GM23338 (cell line): ENCODE data around the gene GPR37. TPM values are rescaled to one million over a fixed set of nuclear protein-coding genes. Genes with fewer than 3 reads are reported as not detected.

Experiments
- ATAC-seq: fragments of 200-7000 bp; cut with Tn5 transposase; 3 replicates; pipeline ENCODE4 v1.9.1; 2020
- DNase-seq: peaks from one replicate; pipeline ENCODE4 v3.0.0-alpha.2; 2015; ENCODE audit warnings: low spot score
- H2AFZ ChIP-seq: fragments of 200-600 bp; sonication (generic); 2 replicates; pipeline ENCODE4 v1.8.0; 2016; ENCODE audit warnings: antibody characterized with exemption, mild to moderate bottlenecking, moderate library complexity
- H3F3A ChIP-seq: fragments of 200-600 bp; sonication (generic); replicated peaks from 2 replicates; pipeline ENCODE4 v1.8.0; 2017; ENCODE audit warnings: antibody characterized with exemption, mixed run types, low read depth
- H3K27ac ChIP-seq: fragments of 200-600 bp; sonication (generic); 2 replicates; pipeline ENCODE4 v1.6.1; 2016; ENCODE audit warnings: low read depth
- H3K27me3 ChIP-seq: fragments of 200-600 bp; sonication (generic); 2 replicates; pipeline ENCODE4 v1.8.0; 2016; ENCODE audit warnings: mild to moderate bottlenecking, mixed run types, moderate library complexity; ENCODE audit not compliant: insufficient read depth
- H3K36me3 ChIP-seq: fragments of 200-600 bp; sonication (generic); 2 replicates; pipeline ENCODE4 v1.8.0; 2016; ENCODE audit warnings: mild to moderate bottlenecking; ENCODE audit not compliant: insufficient read depth
- H3K4me1 ChIP-seq: fragments of 200-600 bp; sonication (generic); 2 replicates; pipeline ENCODE4 v1.8.0; 2016; ENCODE audit warnings: mild to moderate bottlenecking, moderate library complexity; ENCODE audit not compliant: insufficient read depth
- H3K4me2 ChIP-seq: fragments of 200-600 bp; sonication (generic); 2 replicates; pipeline ENCODE4 v1.7.1; 2017; ENCODE audit warnings: mixed run types
- H3K4me3 ChIP-seq: fragments of 200-600 bp; sonication (generic); 2 replicates; pipeline ENCODE4 v1.6.1; 2016; ENCODE audit warnings: mixed run types
- H3K79me2 ChIP-seq: fragments of 200-600 bp; sonication (generic); replicated peaks from 2 replicates; pipeline ENCODE4 v1.8.0; 2017; ENCODE audit warnings: mild to moderate bottlenecking; ENCODE audit not compliant: insufficient read depth
- H3K9me2 ChIP-seq: fragments of 200-600 bp; sonication (generic); 2 replicates; pipeline ENCODE4 v1.8.0; 2017; ENCODE audit not compliant: insufficient read depth
- H4K20me1 ChIP-seq: fragments of 200-600 bp; sonication (generic); replicated peaks from 2 replicates; pipeline ENCODE4 v1.8.0; 2017; ENCODE audit warnings: mild to moderate bottlenecking; ENCODE audit not compliant: insufficient read depth
- H3K27ac Mint-ChIP-seq: 2 replicates; pipeline ENCODE4 v1.8.0; 2020; ENCODE audit warnings: inconsistent platforms, mild to moderate bottlenecking, moderate library complexity, mixed read lengths
- H3K27me3 Mint-ChIP-seq: 3 replicates; pipeline ENCODE4 v1.8.0; 2022; ENCODE audit warnings: low read depth, mild to moderate bottlenecking, moderate library complexity, mixed read lengths, inconsistent platforms; ENCODE audit not compliant: insufficient read depth, poor library complexity
- H3K36me3 Mint-ChIP-seq: 3 replicates; pipeline ENCODE4 v1.8.0; 2021; ENCODE audit warnings: low read depth, mild to moderate bottlenecking, inconsistent platforms, moderate library complexity, mixed read lengths
- H3K4me1 Mint-ChIP-seq: 3 replicates; pipeline ENCODE4 v1.8.0; 2020; ENCODE audit warnings: mild to moderate bottlenecking, inconsistent platforms, mixed read lengths
- H3K4me3 Mint-ChIP-seq: 3 replicates; pipeline ENCODE4 v1.8.0; 2021; ENCODE audit warnings: moderate library complexity, mild to moderate bottlenecking, inconsistent platforms, mixed read lengths
- H3K9me3 Mint-ChIP-seq: 3 replicates; pipeline ENCODE4 v1.8.0; 2020; ENCODE audit warnings: moderate library complexity, mild to moderate bottlenecking, inconsistent platforms, mixed read lengths
- CREB1 ChIP-seq: fragments of 250-450 bp; sonication (Bioruptor Pico); IDR thresholded peaks from 2 replicates; pipeline ENCODE4 v1.5.0; 2020; ENCODE audit warnings: low read depth, mild to moderate bottlenecking, moderate library complexity
- EZH2 ChIP-seq: fragments of 200-600 bp; sonication (generic); IDR thresholded peaks from one replicate; pipeline ENCODE4 v1.8.0; 2017; ENCODE audit warnings: antibody characterized with exemption, mild to moderate bottlenecking, low read depth; ENCODE audit not compliant: unreplicated experiment
- EZH2phosphoT487 ChIP-seq: fragments of 200-600 bp; sonication (generic); IDR thresholded peaks from one replicate; pipeline ENCODE4 v1.8.1; 2018; ENCODE audit warnings: antibody characterized with exemption; ENCODE audit not compliant: unreplicated experiment
- JUNB ChIP-seq: IDR thresholded peaks from one replicate; pipeline ENCODE4 v1.6.1; 2016; ENCODE audit warnings: antibody characterized with exemption; ENCODE audit not compliant: unreplicated experiment
- NANOG ChIP-seq: IDR thresholded peaks from 2 replicates; pipeline ENCODE4 v1.6.1; 2016; ENCODE audit warnings: antibody characterized with exemption, borderline replicate concordance
- POLR2AphosphoS5 ChIP-seq: IDR thresholded peaks from 2 replicates; pipeline ENCODE4 v1.6.1; 2016; ENCODE audit warnings: antibody characterized with exemption, low read depth
- STAT1 ChIP-seq: IDR thresholded peaks from one replicate; pipeline ENCODE4 v1.6.1; 2016; ENCODE audit warnings: antibody characterized with exemption; ENCODE audit not compliant: unreplicated experiment
- ZNF114 ChIP-seq: fragments of 250-450 bp; sonication (Bioruptor Pico); IDR thresholded peaks from 2 replicates; pipeline ENCODE4 v1.5.0; 2020; ENCODE audit warnings: mild to moderate bottlenecking, moderate library complexity
- ZNF331 ChIP-seq: fragments of 250-450 bp; sonication (Bioruptor Pico); IDR thresholded peaks from 2 replicates; pipeline ENCODE4 v1.5.0; 2020; ENCODE audit warnings: low read depth, mild to moderate bottlenecking, moderate library complexity
- polyA plus RNA-seq: library from polyadenylated mRNA; unstranded; fragments of >200 nt; fragmentation: Nextera tagmentation; extraction: Ambion mirVana; gene quantifications from 2 replicates; pipeline ENCODE4 v1.2.1, GENCODE V29; 2016
- total RNA-seq: library from RNA; depleted of rRNA; stranded (reverse); fragments of >200 nt; shearing (Covaris generic); gene quantifications from 2 replicates; pipeline ENCODE4 v1.2.3, GENCODE V29; 2014
- TF ChIP-seq, protein P1 (sequence below), 2 experiments: fragments of 200-600 bp in 1 of 2; sonication (generic) in 1 of 2; conservative IDR thresholded peaks; 2 replicates each; pipeline versions ENCODE4 v1.5.1 to v1.6.1; 2016 to 2017; ENCODE audit warnings: antibody characterized with exemption in 2 of 2, low read depth in 2 of 2, mild to moderate bottlenecking in 2 of 2, moderate library complexity in 1 of 2
- TF ChIP-seq, protein P2 (sequence below): IDR thresholded peaks from 2 replicates; pipeline ENCODE4 v1.6.1; 2016; ENCODE audit warnings: antibody characterized with exemption
- TF ChIP-seq, protein P3 (sequence below): fragments of 250-450 bp; sonication (Bioruptor Pico); IDR thresholded peaks from 2 replicates; pipeline ENCODE4 v1.5.0; 2020; ENCODE audit warnings: mild to moderate bottlenecking, moderate library complexity
- TF ChIP-seq, protein P4 (sequence below): IDR thresholded peaks from one replicate; pipeline ENCODE4 v1.6.1; 2018; ENCODE audit warnings: antibody characterized with exemption; ENCODE audit not compliant: unreplicated experiment

Gene GPR37
- total and polyA plus RNA-seq, 2 experiments from 2014 or later = 3.9 to 8.5 TPM

DNA sequence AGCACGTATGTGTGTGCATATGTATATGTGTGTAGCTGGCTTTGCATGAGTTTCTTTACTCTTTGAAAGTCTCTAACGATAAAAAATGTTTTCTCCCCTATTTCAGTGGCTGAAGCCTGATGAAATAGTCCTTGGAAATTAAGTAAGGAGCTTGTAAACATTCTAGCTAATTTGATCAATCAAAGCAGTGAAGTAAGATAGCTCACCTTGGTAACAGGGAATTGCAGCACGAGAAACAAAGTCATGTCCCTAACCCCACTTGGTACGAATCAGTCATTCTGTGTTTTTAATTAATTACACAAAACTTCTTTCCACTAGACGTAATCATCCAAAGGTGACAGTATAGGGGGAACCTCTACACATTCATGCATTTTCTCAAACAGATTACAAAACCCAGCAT, 41.5 kb downstream of the GPR37 start:
- Histone ChIP-seq H3K27ac (0 out of 2 replicates have a peak overlapping the region, but pooled peaks have one; percentile 28), H3F3A (no peaks in the 10 kb centered on the region), H3K27me3 (no peaks in the 10 kb centered on the region), H2AFZ (0 out of 2 replicates have a peak overlapping the region, but pooled peaks have one; percentile 1), H3K79me2 (no peaks in the 10 kb centered on the region), H3K36me3 (no peaks in the 10 kb centered on the region), H3K9me2 (no peaks in the 10 kb centered on the region), H3K4me2 (no peak overlapping the region), H3K4me1 (peaks cover 26% of the 10 kb centered on the region), H3K4me3 (no peak overlapping the region), H4K20me1 (no peaks in the 10 kb centered on the region)
- Mint-ChIP-seq H3K4me3 (no peak overlapping the region), H3K9me3 (peaks cover 9% of the 10 kb centered on the region), H3K36me3 (peaks cover 9% of the 10 kb centered on the region), H3K27ac (peak overlapping the region; percentile 1; the same call in 1 of the 2 replicates), H3K27me3 (peaks cover 2% of the 10 kb centered on the region), H3K4me1 (peaks cover 29% of the 10 kb centered on the region)
- DNase-seq (no peak), ATAC-seq (no peak)
- TF ChIP-seq JUNB (no peak), EZH2 (no peak), ZNF114 (CRISPR knock-in tag) (no peak), NANOG (no peak), STAT1 (no peak), EZH2phosphoT487 (no peak), CREB1 (CRISPR knock-in tag) (no peak), ZNF331 (CRISPR knock-in tag) (no peak), POLR2AphosphoS5 (no peak)
- TF ChIP-seq, protein P1, sequence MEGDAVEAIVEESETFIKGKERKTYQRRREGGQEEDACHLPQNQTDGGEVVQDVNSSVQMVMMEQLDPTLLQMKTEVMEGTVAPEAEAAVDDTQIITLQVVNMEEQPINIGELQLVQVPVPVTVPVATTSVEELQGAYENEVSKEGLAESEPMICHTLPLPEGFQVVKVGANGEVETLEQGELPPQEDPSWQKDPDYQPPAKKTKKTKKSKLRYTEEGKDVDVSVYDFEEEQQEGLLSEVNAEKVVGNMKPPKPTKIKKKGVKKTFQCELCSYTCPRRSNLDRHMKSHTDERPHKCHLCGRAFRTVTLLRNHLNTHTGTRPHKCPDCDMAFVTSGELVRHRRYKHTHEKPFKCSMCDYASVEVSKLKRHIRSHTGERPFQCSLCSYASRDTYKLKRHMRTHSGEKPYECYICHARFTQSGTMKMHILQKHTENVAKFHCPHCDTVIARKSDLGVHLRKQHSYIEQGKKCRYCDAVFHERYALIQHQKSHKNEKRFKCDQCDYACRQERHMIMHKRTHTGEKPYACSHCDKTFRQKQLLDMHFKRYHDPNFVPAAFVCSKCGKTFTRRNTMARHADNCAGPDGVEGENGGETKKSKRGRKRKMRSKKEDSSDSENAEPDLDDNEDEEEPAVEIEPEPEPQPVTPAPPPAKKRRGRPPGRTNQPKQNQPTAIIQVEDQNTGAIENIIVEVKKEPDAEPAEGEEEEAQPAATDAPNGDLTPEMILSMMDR (conservative IDR thresholded peaks at IDR 0.05; ENCODE audit: low read depth in 2 of 2) = no peak
- TF ChIP-seq, protein P2, sequence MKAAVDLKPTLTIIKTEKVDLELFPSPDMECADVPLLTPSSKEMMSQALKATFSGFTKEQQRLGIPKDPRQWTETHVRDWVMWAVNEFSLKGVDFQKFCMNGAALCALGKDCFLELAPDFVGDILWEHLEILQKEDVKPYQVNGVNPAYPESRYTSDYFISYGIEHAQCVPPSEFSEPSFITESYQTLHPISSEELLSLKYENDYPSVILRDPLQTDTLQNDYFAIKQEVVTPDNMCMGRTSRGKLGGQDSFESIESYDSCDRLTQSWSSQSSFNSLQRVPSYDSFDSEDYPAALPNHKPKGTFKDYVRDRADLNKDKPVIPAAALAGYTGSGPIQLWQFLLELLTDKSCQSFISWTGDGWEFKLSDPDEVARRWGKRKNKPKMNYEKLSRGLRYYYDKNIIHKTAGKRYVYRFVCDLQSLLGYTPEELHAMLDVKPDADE = no peak
- TF ChIP-seq, protein P3, sequence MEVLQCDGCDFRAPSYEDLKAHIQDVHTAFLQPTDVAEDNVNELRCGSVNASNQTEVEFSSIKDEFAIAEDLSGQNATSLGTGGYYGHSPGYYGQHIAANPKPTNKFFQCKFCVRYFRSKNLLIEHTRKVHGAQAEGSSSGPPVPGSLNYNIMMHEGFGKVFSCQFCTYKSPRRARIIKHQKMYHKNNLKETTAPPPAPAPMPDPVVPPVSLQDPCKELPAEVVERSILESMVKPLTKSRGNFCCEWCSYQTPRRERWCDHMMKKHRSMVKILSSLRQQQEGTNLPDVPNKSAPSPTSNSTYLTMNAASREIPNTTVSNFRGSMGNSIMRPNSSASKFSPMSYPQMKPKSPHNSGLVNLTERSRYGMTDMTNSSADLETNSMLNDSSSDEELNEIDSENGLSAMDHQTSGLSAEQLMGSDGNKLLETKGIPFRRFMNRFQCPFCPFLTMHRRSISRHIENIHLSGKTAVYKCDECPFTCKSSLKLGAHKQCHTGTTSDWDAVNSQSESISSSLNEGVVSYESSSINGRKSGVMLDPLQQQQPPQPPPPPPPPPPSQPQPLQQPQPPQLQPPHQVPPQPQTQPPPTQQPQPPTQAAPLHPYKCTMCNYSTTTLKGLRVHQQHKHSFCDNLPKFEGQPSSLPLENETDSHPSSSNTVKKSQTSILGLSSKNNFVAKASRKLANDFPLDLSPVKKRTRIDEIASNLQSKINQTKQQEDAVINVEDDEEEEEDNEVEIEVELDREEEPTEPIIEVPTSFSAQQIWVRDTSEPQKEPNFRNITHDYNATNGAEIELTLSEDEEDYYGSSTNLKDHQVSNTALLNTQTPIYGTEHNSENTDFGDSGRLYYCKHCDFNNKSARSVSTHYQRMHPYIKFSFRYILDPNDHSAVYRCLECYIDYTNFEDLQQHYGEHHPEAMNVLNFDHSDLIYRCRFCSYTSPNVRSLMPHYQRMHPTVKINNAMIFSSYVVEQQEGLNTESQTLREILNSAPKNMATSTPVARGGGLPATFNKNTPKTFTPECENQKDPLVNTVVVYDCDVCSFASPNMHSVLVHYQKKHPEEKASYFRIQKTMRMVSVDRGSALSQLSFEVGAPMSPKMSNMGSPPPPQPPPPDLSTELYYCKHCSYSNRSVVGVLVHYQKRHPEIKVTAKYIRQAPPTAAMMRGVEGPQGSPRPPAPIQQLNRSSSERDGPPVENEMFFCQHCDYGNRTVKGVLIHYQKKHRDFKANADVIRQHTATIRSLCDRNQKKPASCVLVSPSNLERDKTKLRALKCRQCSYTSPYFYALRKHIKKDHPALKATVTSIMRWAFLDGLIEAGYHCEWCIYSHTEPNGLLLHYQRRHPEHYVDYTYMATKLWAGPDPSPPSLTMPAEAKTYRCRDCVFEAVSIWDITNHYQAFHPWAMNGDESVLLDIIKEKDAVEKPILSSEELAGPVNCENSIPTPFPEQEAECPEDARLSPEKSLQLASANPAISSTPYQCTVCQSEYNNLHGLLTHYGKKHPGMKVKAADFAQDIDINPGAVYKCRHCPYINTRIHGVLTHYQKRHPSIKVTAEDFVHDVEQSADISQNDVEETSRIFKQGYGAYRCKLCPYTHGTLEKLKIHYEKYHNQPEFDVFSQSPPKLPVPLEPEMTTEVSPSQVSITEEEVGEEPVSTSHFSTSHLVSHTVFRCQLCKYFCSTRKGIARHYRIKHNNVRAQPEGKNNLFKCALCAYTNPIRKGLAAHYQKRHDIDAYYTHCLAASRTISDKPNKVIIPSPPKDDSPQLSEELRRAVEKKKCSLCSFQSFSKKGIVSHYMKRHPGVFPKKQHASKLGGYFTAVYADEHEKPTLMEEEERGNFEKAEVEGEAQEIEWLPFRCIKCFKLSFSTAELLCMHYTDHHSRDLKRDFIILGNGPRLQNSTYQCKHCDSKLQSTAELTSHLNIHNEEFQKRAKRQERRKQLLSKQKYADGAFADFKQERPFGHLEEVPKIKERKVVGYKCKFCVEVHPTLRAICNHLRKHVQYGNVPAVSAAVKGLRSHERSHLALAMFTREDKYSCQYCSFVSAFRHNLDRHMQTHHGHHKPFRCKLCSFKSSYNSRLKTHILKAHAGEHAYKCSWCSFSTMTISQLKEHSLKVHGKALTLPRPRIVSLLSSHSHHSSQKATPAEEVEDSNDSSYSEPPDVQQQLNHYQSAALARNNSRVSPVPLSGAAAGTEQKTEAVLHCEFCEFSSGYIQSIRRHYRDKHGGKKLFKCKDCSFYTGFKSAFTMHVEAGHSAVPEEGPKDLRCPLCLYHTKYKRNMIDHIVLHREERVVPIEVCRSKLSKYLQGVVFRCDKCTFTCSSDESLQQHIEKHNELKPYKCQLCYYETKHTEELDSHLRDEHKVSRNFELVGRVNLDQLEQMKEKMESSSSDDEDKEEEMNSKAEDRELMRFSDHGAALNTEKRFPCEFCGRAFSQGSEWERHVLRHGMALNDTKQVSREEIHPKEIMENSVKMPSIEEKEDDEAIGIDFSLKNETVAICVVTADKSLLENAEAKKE (CRISPR knock-in tag) = no peak
- TF ChIP-seq, protein P4, sequence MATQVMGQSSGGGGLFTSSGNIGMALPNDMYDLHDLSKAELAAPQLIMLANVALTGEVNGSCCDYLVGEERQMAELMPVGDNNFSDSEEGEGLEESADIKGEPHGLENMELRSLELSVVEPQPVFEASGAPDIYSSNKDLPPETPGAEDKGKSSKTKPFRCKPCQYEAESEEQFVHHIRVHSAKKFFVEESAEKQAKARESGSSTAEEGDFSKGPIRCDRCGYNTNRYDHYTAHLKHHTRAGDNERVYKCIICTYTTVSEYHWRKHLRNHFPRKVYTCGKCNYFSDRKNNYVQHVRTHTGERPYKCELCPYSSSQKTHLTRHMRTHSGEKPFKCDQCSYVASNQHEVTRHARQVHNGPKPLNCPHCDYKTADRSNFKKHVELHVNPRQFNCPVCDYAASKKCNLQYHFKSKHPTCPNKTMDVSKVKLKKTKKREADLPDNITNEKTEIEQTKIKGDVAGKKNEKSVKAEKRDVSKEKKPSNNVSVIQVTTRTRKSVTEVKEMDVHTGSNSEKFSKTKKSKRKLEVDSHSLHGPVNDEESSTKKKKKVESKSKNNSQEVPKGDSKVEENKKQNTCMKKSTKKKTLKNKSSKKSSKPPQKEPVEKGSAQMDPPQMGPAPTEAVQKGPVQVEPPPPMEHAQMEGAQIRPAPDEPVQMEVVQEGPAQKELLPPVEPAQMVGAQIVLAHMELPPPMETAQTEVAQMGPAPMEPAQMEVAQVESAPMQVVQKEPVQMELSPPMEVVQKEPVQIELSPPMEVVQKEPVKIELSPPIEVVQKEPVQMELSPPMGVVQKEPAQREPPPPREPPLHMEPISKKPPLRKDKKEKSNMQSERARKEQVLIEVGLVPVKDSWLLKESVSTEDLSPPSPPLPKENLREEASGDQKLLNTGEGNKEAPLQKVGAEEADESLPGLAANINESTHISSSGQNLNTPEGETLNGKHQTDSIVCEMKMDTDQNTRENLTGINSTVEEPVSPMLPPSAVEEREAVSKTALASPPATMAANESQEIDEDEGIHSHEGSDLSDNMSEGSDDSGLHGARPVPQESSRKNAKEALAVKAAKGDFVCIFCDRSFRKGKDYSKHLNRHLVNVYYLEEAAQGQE = no peak
